Lower leg skin (tissue), 4 donors: ENCODE results near the gene DLG2. TPM values are rescaled to one million over a fixed set of nuclear protein-coding genes. Genes with fewer than 3 reads are reported as not detected.

Experiments used
- DNase-seq, 2 donors: peaks; one replicate each; pipeline ENCODE4 v3.0.0-alpha.2; 2019; ENCODE audit warnings: low spot score in 2 of 2
- H3K4me3 ChIP-seq: fragments of 200-600 bp; sonication (generic); 2 replicates; pipeline ENCODE4 v1.5.1; 2017; ENCODE audit warnings: mild to moderate bottlenecking, low read depth; ENCODE audit not compliant: poor library complexity, severe bottlenecking
- POLR2A ChIP-seq, 2 donors: fragments of 450-650 bp; IDR thresholded peaks; one replicate each; pipeline ENCODE4 v1.6.1; 2016 to 2017; ENCODE audit warnings: antibody characterized with exemption in 2 of 2, mild to moderate bottlenecking in 1 of 2, moderate library complexity in 1 of 2
- WGBS, 2 donors: methylation state at CpG; one replicate each; pipeline ENCODE4 v1.1.5; 2018; 5-methylcytosine and 5-hydroxymethylcytosine counted together
- intact Hi-C: fragments of 100-400 bp; cut with DNase I; formaldehyde crosslinking; loops from one replicate; pipeline ENCODE4 v1.15.0; 2023; ENCODE audit warnings: low total_unique reads
- total RNA-seq, 4 donors: library from RNA; depleted of rRNA; stranded (reverse); fragments of >200 nt; gene quantifications; one replicate each; pipeline ENCODE4 v1.1.0, GENCODE V29; 2016
- TF ChIP-seq, protein P1 (sequence below), 3 donors: fragments of 450-650 bp; IDR thresholded peaks; one replicate each; pipeline ENCODE4 v1.5.1; 2016; ENCODE audit warnings: antibody characterized with exemption in 3 of 3, mild to moderate bottlenecking in 3 of 3, moderate library complexity in 2 of 3

The DLG2 gene
- total RNA-seq, 4 donors from 2014 or later = 37.6 to 68.3 (median 46.0) TPM

DNA sequence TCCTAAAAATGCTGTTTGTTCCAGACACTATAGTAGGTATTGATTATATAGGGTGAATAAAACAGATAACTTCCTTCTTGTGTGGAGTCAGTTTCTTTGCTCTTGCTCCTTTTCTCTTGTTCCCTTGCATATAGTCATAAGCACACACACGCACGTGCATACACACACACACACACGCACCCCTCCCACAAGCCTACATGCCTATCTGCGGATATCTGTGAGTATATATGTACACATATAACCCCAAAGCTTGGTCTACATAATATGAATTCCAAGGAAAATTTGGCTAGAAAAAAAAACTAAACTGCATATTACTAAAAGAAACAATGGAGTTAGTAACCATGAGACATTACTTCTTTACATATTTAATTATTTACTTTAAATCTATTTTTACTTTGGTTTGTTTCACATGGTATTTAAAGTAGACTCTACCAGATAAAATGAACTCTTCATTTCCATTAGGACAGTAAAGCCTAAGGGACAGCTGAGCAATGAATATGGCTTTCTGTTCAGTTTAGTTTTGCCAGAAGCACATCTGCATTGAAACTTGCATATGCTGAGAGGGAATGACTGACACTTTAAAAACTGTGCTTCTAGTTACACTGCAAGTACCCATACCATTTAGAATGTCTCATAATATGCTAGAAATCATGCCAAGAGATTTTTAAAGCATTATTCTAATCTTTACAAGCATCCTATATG, 676.4 kb downstream of the DLG2 start:
- no peak for DNase-seq
- TF ChIP-seq, protein P1, sequence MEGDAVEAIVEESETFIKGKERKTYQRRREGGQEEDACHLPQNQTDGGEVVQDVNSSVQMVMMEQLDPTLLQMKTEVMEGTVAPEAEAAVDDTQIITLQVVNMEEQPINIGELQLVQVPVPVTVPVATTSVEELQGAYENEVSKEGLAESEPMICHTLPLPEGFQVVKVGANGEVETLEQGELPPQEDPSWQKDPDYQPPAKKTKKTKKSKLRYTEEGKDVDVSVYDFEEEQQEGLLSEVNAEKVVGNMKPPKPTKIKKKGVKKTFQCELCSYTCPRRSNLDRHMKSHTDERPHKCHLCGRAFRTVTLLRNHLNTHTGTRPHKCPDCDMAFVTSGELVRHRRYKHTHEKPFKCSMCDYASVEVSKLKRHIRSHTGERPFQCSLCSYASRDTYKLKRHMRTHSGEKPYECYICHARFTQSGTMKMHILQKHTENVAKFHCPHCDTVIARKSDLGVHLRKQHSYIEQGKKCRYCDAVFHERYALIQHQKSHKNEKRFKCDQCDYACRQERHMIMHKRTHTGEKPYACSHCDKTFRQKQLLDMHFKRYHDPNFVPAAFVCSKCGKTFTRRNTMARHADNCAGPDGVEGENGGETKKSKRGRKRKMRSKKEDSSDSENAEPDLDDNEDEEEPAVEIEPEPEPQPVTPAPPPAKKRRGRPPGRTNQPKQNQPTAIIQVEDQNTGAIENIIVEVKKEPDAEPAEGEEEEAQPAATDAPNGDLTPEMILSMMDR (IDR thresholded peaks at IDR 0.05) = no peak
- no peak for TF ChIP-seq POLR2A (IDR thresholded peaks at IDR 0.05)
- intact Hi-C loops = no loop called here
- no peak overlapping the region for H3K4me3 ChIP-seq
- WGBS, 2 donors = 87 to 90% methylated on average over 4 of the region's 4 CpGs

GRCh38 chr11:84947970-84948580, 679.1 kb downstream of the DLG2 start:
- intact Hi-C loops = no loop called here
- DNase-seq = no peak
- WGBS, 2 donors = 44 to 56% methylated on average over 3 of the region's 3 CpGs
- TF ChIP-seq, protein P1 (IDR thresholded peaks at IDR 0.05) = no peak
- no peak for TF ChIP-seq POLR2A (IDR thresholded peaks at IDR 0.05)
- no peak overlapping the region for H3K4me3 ChIP-seq

DNA sequence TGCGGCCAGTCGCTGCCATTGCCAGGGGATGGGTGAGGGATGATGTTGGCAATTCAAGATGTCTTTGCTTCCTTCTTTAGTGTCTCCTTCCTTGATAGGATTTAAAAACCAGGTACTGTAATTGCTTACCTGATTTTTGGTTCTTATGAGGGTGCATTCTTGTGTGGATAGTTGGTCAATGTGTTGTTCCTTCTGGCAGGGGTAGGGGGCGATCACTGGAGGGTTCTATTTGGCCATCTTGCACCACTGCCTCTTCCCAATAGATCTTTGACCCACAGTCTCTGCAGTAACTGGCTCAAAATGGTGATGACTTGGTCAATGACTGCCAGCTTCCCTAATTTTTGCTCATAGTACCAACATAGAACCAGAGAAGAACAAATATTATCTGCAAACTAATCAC, 680.1 kb downstream of the DLG2 start:
- TF ChIP-seq, protein P1 (IDR thresholded peaks at IDR 0.05) = no peak
- no peak for TF ChIP-seq POLR2A (IDR thresholded peaks at IDR 0.05)
- no peak overlapping the region for H3K4me3 ChIP-seq
- DNase-seq = no peak
- 91 to 92% methylated on average over 3 of the region's 3 CpGs for WGBS, 2 donors
- intact Hi-C loops = no loop called here

- WGBS, 2 donors = 64 to 68% methylated on average over 1 of the region's 1 CpG
- no peak overlapping the region for H3K4me3 ChIP-seq
- TF ChIP-seq, protein P1 (IDR thresholded peaks at IDR 0.05) = no peak
- DNase-seq = no peak
- intact Hi-C loops = no loop called here
These were observed 696.3 kb downstream of the DLG2 start for GRCh38 chr11:84930863-84931262.

DNA sequence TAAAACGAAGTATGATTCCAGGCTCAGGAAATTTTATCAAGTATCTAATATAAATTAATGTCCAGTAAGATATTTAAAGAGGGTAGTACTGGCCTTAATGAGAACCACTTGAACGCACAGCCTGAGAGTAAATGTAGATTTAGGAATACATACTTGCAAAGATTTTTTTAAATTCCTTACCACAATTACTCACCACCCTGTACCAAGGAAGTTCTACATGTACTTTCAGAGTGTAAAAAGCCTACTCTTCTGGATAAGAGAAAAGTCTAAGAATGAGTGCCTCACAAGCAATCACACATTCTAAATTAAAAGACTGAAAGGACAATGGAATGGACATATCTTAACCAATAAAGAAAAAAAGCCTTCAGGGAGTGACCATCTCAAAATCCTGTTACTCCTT, 697.4 kb downstream of the DLG2 start:
- no peak for DNase-seq
- WGBS, 2 donors = 85% methylated on average over 2 of the region's 2 CpGs
- TF ChIP-seq, protein P1 (IDR thresholded peaks at IDR 0.05) = no peak
- intact Hi-C loops = no loop called here
- no peak overlapping the region for H3K4me3 ChIP-seq
